ENCODE data around the gene CXCL12. TPM values are rescaled to one million over a fixed set of nuclear protein-coding genes. Genes with fewer than 3 reads are reported as not detected.

The CXCL12 gene
- total and polyA plus RNA-seq, 2 donors, result 49.2 to 154 TPM

GRCh38 chr10:44337081-44337480 lies 47.8 kb downstream of the CXCL12 start:
- DNase-seq (ENCODE audit: extremely low spot score), result no peak
- 96% methylated on average over 4 of the region's 4 CpGs for WGBS
- H3K4me1 ChIP-seq (ENCODE audit: insufficient read depth), result no peaks in the 10 kb centered on the region

GRCh38 chr10:44335330-44336021 lies 49.4 kb downstream of the CXCL12 start:
- DNase-seq (ENCODE audit: extremely low spot score), result no peak
- Histone ChIP-seq H3K4me3 (ENCODE audit: low read depth, low read length) (no peak overlapping the region), H3K36me3 (ENCODE audit: insufficient read depth) (no peaks in the 10 kb centered on the region), H3K4me1 (ENCODE audit: insufficient read depth) (no peaks in the 10 kb centered on the region), H3K27ac (ENCODE audit: low read depth) (no peak overlapping the region)
- WGBS, result 81% methylated on average over 9 of the region's 9 CpGs

More at GRCh38 chr10:44337081-44337480, 47.8 kb downstream of the CXCL12 start:
- H3K36me3 ChIP-seq (ENCODE audit: insufficient read depth), result no peaks in the 10 kb centered on the region
- H3K27ac ChIP-seq (ENCODE audit: low read depth), result no peak overlapping the region
- H3K4me3 ChIP-seq (ENCODE audit: low read depth, low read length), result no peak overlapping the region

GRCh38 chr10:44334621-44335184 lies 50.2 kb downstream of the CXCL12 start:
- 71% methylated on average over 4 of the region's 4 CpGs for WGBS
- DNase-seq (ENCODE audit: extremely low spot score), result no peak
- no peak overlapping the region for H3K27ac ChIP-seq (ENCODE audit: low read depth)
- no peaks in the 10 kb centered on the region for H3K4me1 ChIP-seq (ENCODE audit: insufficient read depth)
- no peak overlapping the region for H3K4me3 ChIP-seq (ENCODE audit: low read depth, low read length)
- no peaks in the 10 kb centered on the region for H3K36me3 ChIP-seq (ENCODE audit: insufficient read depth)

- 91% methylated on average over 6 of the region's 6 CpGs for WGBS
- Histone ChIP-seq H3K36me3 (ENCODE audit: insufficient read depth) (no peaks in the 10 kb centered on the region), H3K4me3 (ENCODE audit: low read depth, low read length) (no peak overlapping the region), H3K4me1 (ENCODE audit: insufficient read depth) (no peaks in the 10 kb centered on the region), H3K27ac (ENCODE audit: low read depth) (no peak overlapping the region)
- no peak for DNase-seq (ENCODE audit: extremely low spot score)
Observed at GRCh38 chr10:44334091-44334490, 50.8 kb downstream of the CXCL12 start.

- Histone ChIP-seq H3K36me3 (ENCODE audit: insufficient read depth) (no peaks in the 10 kb centered on the region), H3K4me3 (ENCODE audit: low read depth, low read length) (no peak overlapping the region), H3K27ac (ENCODE audit: low read depth) (no peak overlapping the region), H3K4me1 (ENCODE audit: insufficient read depth) (no peaks in the 10 kb centered on the region)
- 96% methylated on average over 10 of the region's 10 CpGs for WGBS
- no peak for DNase-seq (ENCODE audit: extremely low spot score)
Observed at GRCh38 chr10:44333511-44333910, 51.4 kb downstream of the CXCL12 start.

- DNase-seq (ENCODE audit: extremely low spot score), result no peak
- Histone ChIP-seq H3K36me3 (ENCODE audit: insufficient read depth) (no peaks in the 10 kb centered on the region), H3K4me1 (ENCODE audit: insufficient read depth) (no peaks in the 10 kb centered on the region), H3K27ac (ENCODE audit: low read depth) (no peak overlapping the region), H3K4me3 (ENCODE audit: low read depth, low read length) (no peak overlapping the region)
- WGBS, result 74% methylated on average over 7 of the region's 7 CpGs
Observed at GRCh38 chr10:44332465-44332864, 52.4 kb downstream of the CXCL12 start.

GRCh38 chr10:44330431-44330830 lies 54.5 kb downstream of the CXCL12 start:
- Histone ChIP-seq H3K27ac (ENCODE audit: low read depth) (no peak overlapping the region), H3K4me1 (ENCODE audit: insufficient read depth) (no peaks in the 10 kb centered on the region), H3K36me3 (ENCODE audit: insufficient read depth) (no peaks in the 10 kb centered on the region), H3K4me3 (ENCODE audit: low read depth, low read length) (no peak overlapping the region)
- no peak for DNase-seq (ENCODE audit: extremely low spot score)

- Histone ChIP-seq H3K4me3 (ENCODE audit: low read depth, low read length) (no peak overlapping the region), H3K4me1 (ENCODE audit: insufficient read depth) (no peaks in the 10 kb centered on the region), H3K36me3 (ENCODE audit: insufficient read depth) (no peaks in the 10 kb centered on the region), H3K27ac (ENCODE audit: low read depth) (no peak overlapping the region)
- WGBS, result 96% methylated on average over 2 of the region's 2 CpGs
- DNase-seq (ENCODE audit: extremely low spot score), result no peak
Observed at GRCh38 chr10:44327461-44327860, 57.4 kb downstream of the CXCL12 start.

Data from urinary bladder (tissue), 4 donors.